GM18520 (cell line): ENCODE results near the gene NPHP4.

Experiments
- ATAC-seq: cut with Tn5 transposase; IDR thresholded peaks from one replicate; pipeline ENCODE4 v1.9.1; 2021; ENCODE audit not compliant: unreplicated experiment

Gene NPHP4

DNA sequence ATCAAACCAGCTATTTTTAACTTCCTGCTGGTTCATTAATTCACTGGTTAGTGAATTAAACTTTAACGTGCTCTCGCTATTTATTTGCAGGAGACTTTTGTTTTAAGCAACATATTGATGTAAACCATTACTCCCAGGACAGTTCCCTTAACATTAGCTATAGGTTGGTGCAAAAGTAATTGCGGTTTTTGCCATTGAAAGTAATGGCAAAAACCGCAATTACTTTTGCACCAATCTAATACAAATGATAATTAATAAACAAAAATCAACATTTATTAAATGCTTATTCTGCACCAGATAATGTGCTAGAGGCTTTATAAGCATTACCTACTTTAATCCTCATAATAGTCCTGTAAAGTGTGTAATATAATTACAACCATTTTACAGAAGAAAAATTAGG lies 176.5 kb downstream of the NPHP4 start:
- no peak for ATAC-seq

DNA sequence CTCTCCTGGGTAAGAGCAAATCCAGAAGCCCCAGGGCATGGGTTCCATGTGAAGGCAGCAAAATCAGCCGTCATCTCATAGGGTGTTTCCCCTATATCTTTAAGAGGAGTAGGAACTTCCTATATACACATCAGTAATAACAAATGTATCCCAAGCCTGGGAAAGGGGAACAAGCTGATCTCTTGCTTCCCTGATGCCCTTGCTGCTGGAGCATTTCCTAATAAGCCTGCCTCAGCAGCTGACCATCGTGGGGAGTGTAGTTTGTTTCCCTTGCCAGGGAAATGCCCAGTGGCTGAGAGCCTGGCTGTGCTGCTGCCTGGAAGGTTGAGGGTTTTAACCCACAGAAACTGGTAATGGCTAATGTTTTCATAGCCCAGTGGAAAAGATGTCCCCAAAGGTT lies 177.0 kb downstream of the NPHP4 start:
- no peak for ATAC-seq

DNA sequence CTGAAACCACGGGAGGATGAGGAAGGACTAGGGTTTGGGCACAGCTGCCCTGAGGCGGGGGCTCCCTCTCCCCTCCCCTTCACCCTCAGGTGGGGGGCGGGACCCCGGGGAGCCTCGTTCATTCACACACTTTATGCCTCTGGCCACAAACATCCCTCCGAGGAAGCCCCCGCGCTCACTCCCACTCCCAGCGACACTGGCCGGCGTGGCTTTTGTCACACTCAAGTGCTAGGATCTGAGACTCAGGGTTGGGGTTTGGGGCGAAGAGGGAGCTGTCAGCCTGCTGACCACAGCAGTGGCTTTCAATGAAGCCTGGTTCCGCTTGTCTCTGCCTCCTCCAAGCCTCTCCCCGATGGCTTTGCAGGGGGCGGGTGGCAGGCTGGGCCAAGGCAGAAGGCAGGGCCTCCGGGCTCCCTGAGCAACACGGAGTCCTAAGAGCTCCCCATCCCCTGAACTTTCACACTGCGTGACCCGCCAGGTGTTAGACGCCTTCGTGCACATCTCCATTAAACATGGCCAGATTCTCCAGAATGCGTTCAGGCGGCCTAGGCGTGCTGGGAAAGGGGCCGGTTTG lies 178.1 kb downstream of the NPHP4 start:
- ATAC-seq = no peak

DNA sequence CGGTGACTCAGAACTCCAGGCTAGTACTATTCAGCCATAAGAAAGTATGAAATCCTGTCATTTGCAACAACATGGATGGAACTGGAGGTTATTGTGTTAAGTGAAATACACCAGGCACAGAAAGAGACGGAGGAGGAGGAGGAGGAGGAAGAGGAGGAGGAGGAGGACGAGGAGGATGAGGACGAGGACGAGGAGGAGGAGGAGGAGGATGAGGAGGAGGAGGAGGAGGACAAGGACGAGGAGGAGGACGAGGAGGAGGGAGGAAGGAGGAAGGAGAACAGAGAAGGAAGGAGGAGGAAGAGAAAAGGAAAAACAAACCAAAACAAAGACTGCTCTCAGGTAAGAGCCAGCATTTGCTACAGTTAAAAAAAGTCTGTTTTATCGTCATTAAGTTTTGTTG lies 178.7 kb downstream of the NPHP4 start:
- ATAC-seq = no peak
